NCI-H446 (cell line): ENCODE data around the gene NTRK3.
"Not testable (repeated sequence)": the region's sequence is repeated elsewhere in the genome, so short reads cannot be mapped to it uniquely, and the experiment has no call there.

Experiments
- DNase-seq, 2 experiments: peaks; one replicate each; lab custom pipeline; 2025; lab: John Stamatoyannopoulos, UW

NTRK3 gene

GRCh38 chr15:88073391-88073691 lies 183.2 kb downstream of the NTRK3 start:
- no peak for DNase-seq

- DNase-seq: no peak
Measured at GRCh38 chr15:88072598-88073390, 183.7 kb downstream of the NTRK3 start.

- not testable (repeated sequence) for DNase-seq
Measured at GRCh38 chr15:88072133-88072532, 184.4 kb downstream of the NTRK3 start.

- DNase-seq: no peak
Measured at GRCh38 chr15:88071141-88071540, 185.4 kb downstream of the NTRK3 start.

GRCh38 chr15:88069561-88069960 lies 187.0 kb downstream of the NTRK3 start:
- DNase-seq: peak in 1 of 2 experiments; percentile 77

- DNase-seq: no peak
Measured at GRCh38 chr15:88067331-88067685, 189.2 kb downstream of the NTRK3 start.

- no peak for DNase-seq
Measured at GRCh38 chr15:88066636-88067330, 189.8 kb downstream of the NTRK3 start.

GRCh38 chr15:88061452-88061851 lies 195.1 kb downstream of the NTRK3 start:
- peak in 1 of 2 experiments; percentile 46 for DNase-seq

- DNase-seq: no peak
Measured at GRCh38 chr15:88060383-88060782, 196.2 kb downstream of the NTRK3 start.

GRCh38 chr15:88057836-88058235 lies 198.7 kb downstream of the NTRK3 start:
- DNase-seq: peak in 1 of 2 experiments; percentile 66

- DNase-seq: no peak
Measured at GRCh38 chr15:88049506-88049905, 207.0 kb downstream of the NTRK3 start.

- no peak for DNase-seq
Measured at GRCh38 chr15:88048755-88049154, 207.8 kb downstream of the NTRK3 start.

- DNase-seq: no peak
Measured at GRCh38 chr15:88048237-88048636, 208.3 kb downstream of the NTRK3 start.

GRCh38 chr15:88046576-88047129 lies 209.9 kb downstream of the NTRK3 start:
- no peak for DNase-seq

- no peak for DNase-seq
Measured at GRCh38 chr15:88043396-88043795, 213.1 kb downstream of the NTRK3 start.

- DNase-seq: peak in 1 of 2 experiments; percentile 14
Measured at GRCh38 chr15:88042047-88042446, 214.5 kb downstream of the NTRK3 start.

- DNase-seq: no peak
Measured at GRCh38 chr15:88040516-88040915, 216.0 kb downstream of the NTRK3 start.

GRCh38 chr15:88038261-88038660 lies 218.3 kb downstream of the NTRK3 start:
- no peak for DNase-seq

GRCh38 chr15:88036154-88036839 lies 220.2 kb downstream of the NTRK3 start:
- no peak for DNase-seq

- DNase-seq: no peak
Measured at GRCh38 chr15:88035381-88035780, 221.2 kb downstream of the NTRK3 start.

- not testable (repeated sequence) for DNase-seq
Measured at GRCh38 chr15:88033421-88033820, 223.1 kb downstream of the NTRK3 start.

GRCh38 chr15:88032787-88033186 lies 223.8 kb downstream of the NTRK3 start:
- DNase-seq: no peak

- DNase-seq: no peak
Measured at GRCh38 chr15:88031461-88031860, 225.1 kb downstream of the NTRK3 start.
